ENCODE data around the gene GDA. TPM values are rescaled to one million over a fixed set of nuclear protein-coding genes. Genes with fewer than 3 reads are reported as not detected.

The GDA gene
- total RNA-seq, 1 experiment from 2014 or later = 5.0 TPM

GRCh38 chr9:72124947-72125346, 24.3 kb upstream of the GDA start:
- Histone ChIP-seq H3K27ac (ENCODE audit: low read length) (no peak overlapping the region), H3K4me3 (ENCODE audit: low read depth in 2 of 2, low read length in 2 of 2) (no peak overlapping the region), H3K4me1 (ENCODE audit: control insufficient read depth, insufficient read depth, low read length) (no peaks in the 10 kb centered on the region), H3K9me3 (ENCODE audit: control insufficient read depth, insufficient read depth, low read depth, low read length) (no peaks in the 10 kb centered on the region), H3K36me3 (ENCODE audit: control insufficient read depth, insufficient read depth, low read length) (no peaks in the 10 kb centered on the region), H3K27me3 (ENCODE audit: control insufficient read depth, insufficient read depth, low read length) (no peaks in the 10 kb centered on the region)
- CTCF ChIA-PET = no interaction called here
- no TSS peak for BruUV-seq (replicated peaks)
- POLR2A ChIA-PET = no interaction called here
- intact Hi-C loops (cut with micrococcal nuclease; ENCODE audit: unreplicated experiment) = no loop called here
- TF ChIP-seq POLR2AphosphoS5 (IDR thresholded peaks at IDR 0.05; ENCODE audit: low read depth, low read length) = no peak
- ATAC-seq (no peak), DNase-seq (ENCODE audit: low read depth, low spot score) (no peak)
- in situ Hi-C loops (cut with HindIII; ENCODE audit: low pct_unique_long_range_greater_than_20kb, low sequenced_read_pairs) = no loop called here

- TF ChIP-seq POLR2AphosphoS5 (IDR thresholded peaks at IDR 0.05; ENCODE audit: low read depth, low read length) (no peak), SIN3A (IDR thresholded peaks at IDR 0.05; ENCODE audit: borderline replicate concordance, insufficient read depth, low read depth, low read length) (no peak), TCF7L2 (IDR thresholded peaks at IDR 0.05; ENCODE audit: low read depth, low read length) (no peak), REST (IDR thresholded peaks at IDR 0.05; ENCODE audit: insufficient read depth in 1 of 2, low read depth in 2 of 2, low read length in 1 of 2) (no peak), CTCF (IDR thresholded peaks at IDR 0.05) (no peak)
- no peaks in the 10 kb centered on the region for H3K36me3 ChIP-seq (ENCODE audit: control insufficient read depth, insufficient read depth, low read length)
- no peak overlapping the region for H3K27ac ChIP-seq (ENCODE audit: low read length)
- CTCF ChIA-PET = no interaction called here
- no peak for DNase-seq (ENCODE audit: low read depth, low spot score)
- H3K4me3 ChIP-seq (ENCODE audit: low read depth in 2 of 2, low read length in 2 of 2) = no peak overlapping the region
- in situ Hi-C loops (cut with HindIII; ENCODE audit: low pct_unique_long_range_greater_than_20kb, low sequenced_read_pairs) (no loop called here), intact Hi-C loops (cut with micrococcal nuclease; ENCODE audit: unreplicated experiment) (no loop called here)
- no peaks in the 10 kb centered on the region for H3K4me1 ChIP-seq (ENCODE audit: control insufficient read depth, insufficient read depth, low read length)
- no peak for ATAC-seq
- H3K9me3 ChIP-seq (ENCODE audit: control insufficient read depth, insufficient read depth, low read depth, low read length) = no peaks in the 10 kb centered on the region
- H3K27me3 ChIP-seq (ENCODE audit: control insufficient read depth, insufficient read depth, low read length) = no peaks in the 10 kb centered on the region
- POLR2A ChIA-PET = no interaction called here
- BruUV-seq (replicated peaks) = no TSS peak
Measured at GRCh38 chr9:72127753-72128152, 21.5 kb upstream of the GDA start.

GRCh38 chr9:72128526-72128925, 20.7 kb upstream of the GDA start:
- Histone ChIP-seq H3K27ac (ENCODE audit: low read length) (no peak overlapping the region), H3K4me1 (ENCODE audit: control insufficient read depth, insufficient read depth, low read length) (no peaks in the 10 kb centered on the region), H3K27me3 (ENCODE audit: control insufficient read depth, insufficient read depth, low read length) (no peaks in the 10 kb centered on the region), H3K36me3 (ENCODE audit: control insufficient read depth, insufficient read depth, low read length) (no peaks in the 10 kb centered on the region), H3K4me3 (ENCODE audit: low read depth in 2 of 2, low read length in 2 of 2) (no peak overlapping the region), H3K9me3 (ENCODE audit: control insufficient read depth, insufficient read depth, low read depth, low read length) (no peaks in the 10 kb centered on the region)
- no TSS peak for BruUV-seq (replicated peaks)
- intact Hi-C loops (cut with micrococcal nuclease; ENCODE audit: unreplicated experiment) (no loop called here), in situ Hi-C loops (cut with HindIII; ENCODE audit: low pct_unique_long_range_greater_than_20kb, low sequenced_read_pairs) (no loop called here)
- no peak for TF ChIP-seq TCF7L2 (IDR thresholded peaks at IDR 0.05; ENCODE audit: low read depth, low read length)
- no peak for TF ChIP-seq REST (IDR thresholded peaks at IDR 0.05; ENCODE audit: insufficient read depth in 1 of 2, low read depth in 2 of 2, low read length in 1 of 2)
- no peak for TF ChIP-seq POLR2AphosphoS5 (IDR thresholded peaks at IDR 0.05; ENCODE audit: low read depth, low read length)
- no peak for TF ChIP-seq CTCF (IDR thresholded peaks at IDR 0.05)
- TF ChIP-seq SIN3A (IDR thresholded peaks at IDR 0.05; ENCODE audit: borderline replicate concordance, insufficient read depth, low read depth, low read length) = no peak
- ChIA-PET CTCF (interaction anchor here (0.7 kb wide), 1 partner anchor 472 kb away, joined by 3 read pairs; no protein-coding TSS in a partner anchor), POLR2A (no interaction called here)
- DNase-seq (ENCODE audit: low read depth, low spot score) (no peak), ATAC-seq (no peak)
